Trophoblast cell (in vitro differentiated cells and primary cell): ENCODE results near the gene UBQLN3.

Experiments
- DNase-seq, 2 donors: peaks; one replicate each; pipeline ENCODE4 v3.0.0-alpha.2; 2016
- H2AFZ ChIP-seq: 2 replicates; pipeline ENCODE4 v1.6.1; 2013; ENCODE audit warnings: low read length, moderate library complexity, mild to moderate bottlenecking; ENCODE audit not compliant: insufficient read depth, poor library complexity
- H2AK5ac ChIP-seq: 2 replicates; pipeline ENCODE4 v1.6.1; 2013; ENCODE audit warnings: mild to moderate bottlenecking, low read length
- H2BK120ac ChIP-seq: 2 replicates; pipeline ENCODE4 v1.6.1; 2013; ENCODE audit warnings: low read length, mild to moderate bottlenecking, moderate library complexity; ENCODE audit not compliant: insufficient read depth, poor library complexity
- H2BK12ac ChIP-seq: 2 replicates; pipeline ENCODE4 v1.6.1; 2013; ENCODE audit warnings: mild to moderate bottlenecking, low read length, moderate library complexity
- H2BK5ac ChIP-seq: 2 replicates; pipeline ENCODE4 v1.6.1; 2013; ENCODE audit warnings: low read length, low read depth, moderate library complexity, mild to moderate bottlenecking; ENCODE audit not compliant: poor library complexity
- H3K14ac ChIP-seq: 2 replicates; pipeline ENCODE4 v1.6.1; 2013; ENCODE audit warnings: mild to moderate bottlenecking, low read length
- H3K18ac ChIP-seq: 2 replicates; pipeline ENCODE4 v1.6.1; 2013; ENCODE audit warnings: mild to moderate bottlenecking, low read length
- H3K23ac ChIP-seq: 2 replicates; pipeline ENCODE4 v1.6.1; 2013; ENCODE audit warnings: low read length
- H3K27ac ChIP-seq: 2 replicates; pipeline ENCODE4 v1.5.1; 2013; ENCODE audit warnings: low read depth, mild to moderate bottlenecking, inconsistent platforms, low read length, moderate library complexity
- H3K27me3 ChIP-seq: 2 replicates; pipeline ENCODE4 v1.6.1; 2013; ENCODE audit warnings: inconsistent platforms, mild to moderate bottlenecking, low read length, moderate library complexity; ENCODE audit not compliant: insufficient read depth
- H3K36me3 ChIP-seq, 2 experiments: 1 replicate in 1 of 2; 2 replicates in 1 of 2; pipeline ENCODE4 v1.6.1; 2013; ENCODE audit warnings: low read length in 2 of 2, mild to moderate bottlenecking in 2 of 2, moderate library complexity in 1 of 2; ENCODE audit not compliant: insufficient read depth in 2 of 2, control insufficient read depth in 1 of 2
- H3K4ac ChIP-seq: 2 replicates; pipeline ENCODE4 v1.6.1; 2013; ENCODE audit warnings: low read depth, mild to moderate bottlenecking, low read length, moderate library complexity
- H3K4me1 ChIP-seq, 2 experiments: 1 replicate in 1 of 2; 2 replicates in 1 of 2; pipeline ENCODE4 v1.6.1; 2013; ENCODE audit warnings: low read length in 2 of 2, mild to moderate bottlenecking in 2 of 2, moderate library complexity in 1 of 2; ENCODE audit not compliant: insufficient read depth in 2 of 2, control insufficient read depth in 1 of 2
- H3K4me2 ChIP-seq: 2 replicates; pipeline ENCODE4 v1.6.1; 2013; ENCODE audit warnings: inconsistent platforms, mild to moderate bottlenecking, low read length, moderate library complexity
- H3K4me3 ChIP-seq: 2 replicates; pipeline ENCODE4 v1.5.1; 2013; ENCODE audit warnings: mild to moderate bottlenecking, low read depth, low read length, inconsistent platforms
- H3K79me1 ChIP-seq: one replicate; pipeline ENCODE4 v1.6.1; 2013; ENCODE audit warnings: low read length
- H3K79me2 ChIP-seq: 2 replicates; pipeline ENCODE4 v1.6.1; 2013; ENCODE audit warnings: low read length, mild to moderate bottlenecking; ENCODE audit not compliant: control insufficient read depth, insufficient read depth, poor library complexity
- H3K9ac ChIP-seq: 2 replicates; pipeline ENCODE4 v1.6.1; 2013; ENCODE audit warnings: mild to moderate bottlenecking, low read length
- H3K9me3 ChIP-seq: 2 replicates; pipeline ENCODE4 v1.6.1; 2013; ENCODE audit warnings: low read depth, mild to moderate bottlenecking, control low read depth, inconsistent platforms, low read length; ENCODE audit not compliant: insufficient read depth
- H4K12ac ChIP-seq: 2 replicates; pipeline ENCODE4 v1.6.1; 2013; ENCODE audit warnings: low read depth, mild to moderate bottlenecking, low read length, moderate library complexity
- H4K8ac ChIP-seq: 2 replicates; pipeline ENCODE4 v1.6.1; 2013; ENCODE audit warnings: low read depth, mild to moderate bottlenecking, low read length, moderate library complexity
- H4K91ac ChIP-seq: one replicate; pipeline ENCODE4 v1.6.1; 2013; ENCODE audit warnings: low read depth, mild to moderate bottlenecking, low read length, moderate library complexity
- WGBS: extraction: QIAGEN DNeasy Blood & Tissue Kit; methylation state at CpG from one replicate; pipeline ENCODE4 v1.1.7; 2013; ENCODE audit warnings: missing lambda C conversion rate; ENCODE audit not compliant: insufficient read length, insufficient coverage; ENCODE audit errors: extremely low coverage; 5-methylcytosine and 5-hydroxymethylcytosine counted together

UBQLN3 gene

GRCh38 chr11:5473921-5474320 is 35.8 kb downstream of the UBQLN3 start:
- Histone ChIP-seq H3K36me3 (no peaks in the 10 kb centered on the region), H3K4me2 (no peak overlapping the region), H3K27ac (no peak overlapping the region), H3K14ac (no peak overlapping the region), H3K27me3 (no peaks in the 10 kb centered on the region), H3K4ac (no peak overlapping the region), H2BK12ac (no peak overlapping the region), H2BK5ac (no peak overlapping the region), H4K8ac (no peak overlapping the region), H2BK120ac (no peak overlapping the region), H2AK5ac (no peak overlapping the region), H3K4me3 (no peak overlapping the region), H4K91ac (no peak overlapping the region), H3K79me2 (no peaks in the 10 kb centered on the region), H3K18ac (no peak overlapping the region), H3K9ac (no peak overlapping the region), H3K4me1 (no peaks in the 10 kb centered on the region), H4K12ac (no peak overlapping the region), H3K9me3 (no peaks in the 10 kb centered on the region), H3K23ac (no peak overlapping the region), H2AFZ (no peak overlapping the region), H3K79me1 (no peaks in the 10 kb centered on the region)
- DNase-seq: no peak

- no peaks in the 10 kb centered on the region for H3K4me1 ChIP-seq
- H3K36me3 ChIP-seq: no peaks in the 10 kb centered on the region
- H3K79me1 ChIP-seq: no peaks in the 10 kb centered on the region
- no peak overlapping the region for H2BK120ac ChIP-seq
- H3K4ac ChIP-seq: no peak overlapping the region
- H3K27ac ChIP-seq: no peak overlapping the region
- WGBS: no CpG with 5 or more reads among the region's 2 CpGs
- H2BK5ac ChIP-seq: no peak overlapping the region
- no peak overlapping the region for H3K18ac ChIP-seq
- H3K4me2 ChIP-seq: no peak overlapping the region
- no peak overlapping the region for H4K12ac ChIP-seq
- no peak overlapping the region for H3K4me3 ChIP-seq
- no peaks in the 10 kb centered on the region for H3K27me3 ChIP-seq
- H3K23ac ChIP-seq: no peak overlapping the region
- no peak overlapping the region for H2BK12ac ChIP-seq
- H2AK5ac ChIP-seq: no peak overlapping the region
- H3K79me2 ChIP-seq: no peaks in the 10 kb centered on the region
- DNase-seq: no peak
- no peaks in the 10 kb centered on the region for H3K9me3 ChIP-seq
- no peak overlapping the region for H2AFZ ChIP-seq
- no peak overlapping the region for H4K91ac ChIP-seq
- no peak overlapping the region for H3K9ac ChIP-seq
- no peak overlapping the region for H3K14ac ChIP-seq
- H4K8ac ChIP-seq: no peak overlapping the region
These were observed 42.2 kb downstream of the UBQLN3 start for GRCh38 chr11:5467527-5467926.

- no peak overlapping the region for H3K18ac ChIP-seq
- H3K27me3 ChIP-seq: no peaks in the 10 kb centered on the region
- no peak overlapping the region for H2BK12ac ChIP-seq
- H3K4ac ChIP-seq: no peak overlapping the region
- H3K23ac ChIP-seq: no peak overlapping the region
- H3K27ac ChIP-seq: no peak overlapping the region
- no peak overlapping the region for H3K9ac ChIP-seq
- H3K4me3 ChIP-seq: no peak overlapping the region
- no peak overlapping the region for H3K14ac ChIP-seq
- H2AFZ ChIP-seq: no peak overlapping the region
- H2BK5ac ChIP-seq: no peak overlapping the region
- H4K8ac ChIP-seq: no peak overlapping the region
- no peak overlapping the region for H4K91ac ChIP-seq
- no peak for DNase-seq
- H2BK120ac ChIP-seq: no peak overlapping the region
- H3K9me3 ChIP-seq: no peaks in the 10 kb centered on the region
- H3K79me2 ChIP-seq: no peaks in the 10 kb centered on the region
- H2AK5ac ChIP-seq: no peak overlapping the region
- H3K79me1 ChIP-seq: no peaks in the 10 kb centered on the region
- H3K4me1 ChIP-seq: no peaks in the 10 kb centered on the region
- no peaks in the 10 kb centered on the region for H3K36me3 ChIP-seq
- WGBS: no CpG with 5 or more reads among the region's 14 CpGs
- no peak overlapping the region for H4K12ac ChIP-seq
- H3K4me2 ChIP-seq: no peak overlapping the region
These were observed 48.7 kb downstream of the UBQLN3 start for GRCh38 chr11:5460983-5461621.
